Erythroblast (primary cell): ENCODE measurements around the gene KLF16.
"Not testable (repeated sequence)": the region's sequence is repeated elsewhere in the genome, so short reads cannot be mapped to it uniquely, and the experiment has no call there.

Source experiments
- DNase-seq, 2 experiments: peaks; one replicate each; lab custom pipeline; 2025; lab: John Stamatoyannopoulos, UW
- GATA1 ChIP-seq: IDR thresholded peaks from 2 replicates; pipeline ENCODE4 v1.6.1; 2011; ENCODE audit warnings: low read depth, mild to moderate bottlenecking, control low read depth, low read length, moderate library complexity
- POLR2A ChIP-seq: IDR thresholded peaks from 2 replicates; pipeline ENCODE4 v1.6.1; 2011; ENCODE audit warnings: mild to moderate bottlenecking, low read length

KLF16 gene

DNA sequence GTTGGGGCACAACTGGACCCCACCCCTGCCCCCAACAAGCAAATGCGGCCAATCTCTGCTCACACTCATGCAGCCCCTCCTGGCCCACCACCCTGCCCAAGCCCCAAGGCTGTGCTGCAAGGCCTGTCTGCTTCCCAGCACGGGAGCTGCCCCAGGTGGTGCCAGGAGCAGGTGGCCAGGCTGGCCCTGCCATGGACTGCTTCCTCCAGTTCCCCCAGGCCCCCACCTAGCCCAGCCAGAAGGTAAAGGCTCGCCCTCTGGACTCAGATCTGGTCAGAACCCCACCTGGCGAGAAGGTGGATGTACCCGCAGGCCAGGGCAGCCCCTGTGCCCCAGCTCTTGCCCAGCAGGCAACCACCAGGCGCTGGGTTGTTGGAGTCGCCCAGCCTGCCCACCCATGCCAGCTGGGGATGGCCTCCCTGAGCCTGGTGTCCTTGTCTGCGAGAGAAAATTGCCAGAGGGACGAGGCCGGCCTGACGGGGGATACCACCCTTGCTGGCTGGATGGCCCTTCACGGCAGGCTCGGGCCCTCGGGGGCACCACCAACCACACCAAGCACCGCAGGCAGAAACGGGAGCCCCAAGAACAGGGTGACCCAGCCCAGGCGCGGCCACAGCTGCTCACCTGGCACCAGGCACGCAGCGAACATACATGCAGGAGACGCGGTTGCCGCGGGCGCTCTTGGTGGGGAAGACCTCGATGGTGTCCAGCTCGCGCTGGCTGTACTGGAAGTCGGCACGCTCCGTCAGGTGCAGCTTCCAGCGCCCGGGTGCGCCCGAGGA is 17.4 kb upstream of the KLF16 start:
- no peak for TF ChIP-seq POLR2A
- no peak for TF ChIP-seq GATA1
- no peak for DNase-seq

DNA sequence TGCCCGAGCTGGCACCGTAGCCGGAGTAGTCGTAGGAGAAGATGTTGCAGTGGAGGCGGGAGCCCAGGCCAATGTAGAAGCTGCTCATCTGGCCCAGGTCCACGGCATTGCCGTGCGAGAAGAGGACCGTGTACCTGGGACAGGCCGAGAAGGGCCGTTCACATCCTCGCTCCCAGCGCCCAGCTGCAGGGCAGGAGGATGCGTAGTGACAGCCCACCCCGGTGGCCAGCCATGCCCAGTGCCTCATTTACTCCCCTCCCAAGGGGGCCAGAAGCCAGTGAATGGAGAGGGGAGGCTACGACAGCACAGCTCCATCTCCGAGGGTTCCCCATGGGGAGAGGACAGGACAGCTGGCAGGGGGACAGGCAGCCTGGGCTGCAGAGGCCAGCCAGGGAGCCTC is 16.6 kb upstream of the KLF16 start:
- not testable (repeated sequence) for DNase-seq

DNA sequence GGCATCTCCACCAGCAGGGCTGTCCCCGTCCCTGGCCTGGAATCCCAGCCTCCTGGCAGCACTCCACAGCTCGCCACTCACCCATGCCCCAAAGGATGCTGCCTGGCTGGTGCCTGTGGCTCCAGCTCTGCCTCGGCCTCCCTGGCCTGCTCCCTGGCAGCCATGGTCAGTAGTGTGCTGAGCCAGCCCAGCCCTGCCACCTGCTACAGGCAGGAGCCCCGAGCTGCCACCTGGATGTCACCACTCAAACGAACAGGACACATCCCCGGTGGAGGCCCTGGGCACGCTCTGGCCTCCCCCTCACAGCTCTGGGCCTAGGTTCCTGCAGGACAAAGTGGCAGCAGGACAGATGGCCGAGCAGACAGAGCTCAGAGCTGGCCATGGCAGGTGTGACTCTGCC is 15.2 kb upstream of the KLF16 start:
- not testable (repeated sequence) for DNase-seq

DNA sequence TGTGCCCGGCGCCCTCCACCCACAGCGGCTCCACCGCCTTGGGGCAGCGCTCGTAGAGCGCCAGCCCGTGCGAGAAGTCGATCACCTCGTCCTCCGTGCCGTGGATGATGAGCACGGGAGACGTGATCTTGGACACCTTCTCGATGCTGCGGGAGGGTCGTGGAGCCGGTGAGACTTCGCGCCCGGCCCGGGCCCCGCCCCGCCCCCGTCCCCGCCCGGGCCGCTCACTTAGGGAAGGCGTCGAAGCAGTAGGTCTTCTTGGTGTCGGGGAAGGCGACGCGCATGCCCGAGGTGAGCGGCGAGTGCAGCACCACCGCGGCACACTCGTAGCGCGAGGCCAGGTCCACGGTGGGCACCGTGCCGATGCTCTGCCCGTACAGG is 13.9 kb upstream of the KLF16 start:
- not testable (repeated sequence) for DNase-seq

DNA sequence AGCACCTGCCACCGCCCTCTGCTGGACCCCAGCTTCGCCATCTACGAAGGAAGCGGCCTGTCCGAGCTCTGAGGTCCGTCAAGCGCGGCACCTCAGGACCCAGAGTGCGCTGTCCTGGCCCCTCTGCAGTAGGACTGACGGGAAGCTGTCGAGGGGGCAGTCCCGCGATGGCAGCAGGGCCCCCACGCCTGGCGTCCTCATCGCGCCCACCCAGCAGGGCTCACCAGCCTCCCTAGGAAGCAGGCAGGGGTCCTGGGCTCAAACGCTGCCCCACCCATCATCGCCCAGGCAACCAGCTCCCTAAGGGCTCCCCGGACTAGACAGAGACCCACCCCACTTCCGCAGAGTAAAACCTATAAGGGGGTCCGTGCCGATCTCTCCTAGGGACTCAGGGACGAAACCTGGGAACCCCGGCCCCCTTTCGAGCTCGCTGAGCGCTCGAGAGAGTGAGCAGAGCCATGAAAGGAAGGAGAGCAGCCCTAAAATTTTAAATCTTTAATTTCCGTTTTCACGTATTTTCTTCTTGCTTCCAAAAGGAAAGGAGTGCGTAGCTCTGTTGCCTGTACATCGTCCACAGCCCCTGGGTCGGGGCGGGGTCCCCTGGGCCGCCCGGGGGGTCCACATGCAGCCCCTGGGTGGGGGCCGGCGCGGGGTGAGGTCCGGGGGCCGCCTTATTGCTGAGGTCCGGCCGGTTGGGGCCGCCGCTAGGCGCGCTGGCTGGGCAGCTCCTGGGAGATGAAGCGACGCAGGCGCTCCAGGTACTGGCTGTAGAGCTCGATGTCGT is 13.3 kb upstream of the KLF16 start:
- DNase-seq = not testable (repeated sequence)

DNA sequence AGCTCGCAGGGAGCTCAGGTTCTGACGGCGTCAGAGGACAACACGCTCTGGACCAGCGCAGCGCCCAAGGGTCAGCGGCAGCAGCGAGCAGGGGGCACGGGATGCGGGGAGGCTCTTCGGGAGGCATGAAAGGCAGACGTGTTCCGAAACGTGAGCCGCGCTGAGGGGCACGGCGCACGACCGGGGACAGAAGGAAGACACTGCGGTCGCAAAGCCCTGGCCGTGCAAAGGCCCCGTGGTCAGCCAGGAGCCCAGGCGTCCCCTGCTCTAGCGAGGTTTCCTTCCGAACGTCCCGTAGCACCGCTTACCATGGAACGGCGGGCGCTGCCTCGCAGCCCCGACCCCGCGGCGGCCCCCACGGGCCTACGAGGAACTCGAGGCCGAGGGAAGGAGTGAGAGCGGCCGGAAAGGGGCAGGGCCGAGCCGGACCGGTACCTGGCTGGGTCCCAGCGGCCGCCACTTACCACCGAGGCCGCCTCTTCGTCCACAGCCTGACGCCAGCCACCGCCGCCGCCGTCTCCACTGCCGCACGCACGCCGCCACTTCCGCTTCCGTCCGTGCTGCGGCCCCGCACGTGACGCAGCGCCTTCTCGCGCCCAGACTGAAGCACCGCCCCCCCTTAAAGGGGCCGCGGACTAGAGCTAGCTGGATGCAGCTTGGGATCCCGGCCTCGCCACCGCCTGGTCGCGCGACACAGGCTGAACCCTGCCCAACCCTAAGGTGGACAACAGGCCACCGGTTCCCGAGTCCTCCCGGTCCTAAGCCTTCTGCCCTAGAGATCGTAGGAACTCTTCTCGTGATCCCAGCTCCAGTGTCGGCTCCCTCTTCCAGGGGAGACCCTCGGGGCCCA is 12.5 kb upstream of the KLF16 start:
- peak; percentile 93 for TF ChIP-seq POLR2A
- no peak for TF ChIP-seq GATA1
- peak; percentile 94 to 95 for DNase-seq

DNA sequence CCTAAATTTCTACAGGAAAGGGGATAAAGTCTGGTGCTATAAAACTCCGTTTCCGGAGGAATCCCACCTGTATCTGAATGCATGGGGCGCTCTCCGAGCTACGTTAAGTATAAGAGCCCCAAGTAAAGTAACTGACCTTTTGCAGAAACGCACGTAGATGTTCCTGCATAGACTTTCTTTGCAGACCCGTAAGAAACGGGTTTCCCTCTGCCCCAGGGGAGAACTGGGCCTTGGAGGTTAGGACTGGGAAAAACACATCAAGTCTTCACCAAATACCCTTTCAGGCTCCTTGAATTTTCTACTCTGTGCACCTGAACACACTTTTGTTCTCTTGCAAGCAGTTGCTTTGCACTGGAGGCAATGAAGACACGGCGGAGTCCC is 11.9 kb upstream of the KLF16 start:
- not testable (repeated sequence) for DNase-seq

DNA sequence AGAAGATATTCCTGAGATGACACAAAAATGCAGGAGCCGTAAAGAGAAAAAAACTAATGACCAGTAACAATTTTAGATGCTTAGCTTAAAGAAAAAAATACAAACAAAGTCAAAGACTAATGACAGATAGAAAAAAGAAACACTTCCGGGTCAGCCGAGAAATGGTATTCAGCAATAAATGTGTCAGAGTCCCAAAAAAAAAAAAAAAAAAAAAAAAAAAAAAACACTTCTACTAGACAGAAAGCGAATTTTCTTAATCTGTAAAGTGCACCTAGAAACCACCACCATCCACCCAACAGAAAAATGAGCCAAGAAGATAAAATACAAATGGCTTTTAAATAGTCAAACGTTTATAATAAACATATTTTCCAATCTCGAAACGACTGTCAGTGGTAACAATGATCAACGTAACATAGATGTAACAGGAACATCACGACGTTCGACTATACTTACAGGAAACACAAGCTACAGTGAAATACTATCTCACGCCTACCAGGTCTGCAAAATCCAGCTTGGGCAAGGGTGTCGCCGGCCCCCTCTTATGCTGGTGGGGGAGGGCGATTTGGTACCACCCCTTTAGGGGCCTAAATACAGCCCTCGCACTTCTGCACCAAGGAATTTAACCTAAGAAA is 11.3 kb upstream of the KLF16 start:
- peak; percentile 76 to 78 for DNase-seq
- TF ChIP-seq POLR2A (no peak), GATA1 (no peak)

DNA sequence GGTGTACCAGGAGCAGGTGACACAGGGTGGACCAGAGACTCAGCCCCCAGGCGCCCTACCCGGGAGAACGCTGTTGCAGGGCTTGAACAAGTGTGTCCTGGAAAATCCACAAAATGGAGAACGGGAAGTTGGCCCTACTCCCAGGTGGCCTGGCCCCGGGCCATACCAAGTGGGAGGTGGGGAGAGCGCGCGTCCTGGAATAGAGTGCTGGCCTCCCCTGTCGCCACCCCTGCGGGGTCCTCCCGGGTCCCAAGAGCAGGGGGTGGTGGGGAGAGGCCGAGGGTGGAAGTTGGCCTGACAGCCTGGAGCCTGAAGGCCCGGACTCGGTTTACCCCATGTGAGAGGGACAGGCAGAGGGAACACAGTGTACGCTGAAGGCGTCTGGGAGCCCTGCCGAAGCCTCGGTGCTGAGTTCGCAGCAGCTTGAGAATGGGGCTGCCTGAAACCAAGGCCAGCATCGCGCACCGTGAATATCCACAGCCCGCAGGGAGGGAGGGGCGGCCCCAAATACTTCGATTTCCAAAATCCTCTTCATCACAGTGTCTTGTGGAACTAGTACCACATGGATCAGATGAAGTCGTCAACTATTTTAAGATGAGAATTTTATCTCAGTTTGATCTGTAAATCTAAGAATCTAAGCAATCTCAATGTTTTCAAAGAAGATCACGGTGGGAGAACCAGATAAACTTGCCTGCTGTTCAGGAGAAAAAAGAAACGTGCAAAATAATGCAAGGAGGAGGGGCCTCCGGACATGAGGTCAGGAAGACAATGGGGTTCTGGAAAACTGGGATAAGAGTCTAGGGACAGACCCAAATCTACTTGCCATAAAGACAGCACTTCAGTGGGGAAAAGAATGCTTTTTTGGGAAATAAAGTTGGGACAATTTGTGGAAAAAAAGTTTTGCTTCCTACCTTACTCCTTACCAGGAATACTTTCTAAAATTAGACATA is 10.4 kb upstream of the KLF16 start:
- DNase-seq = no peak
- TF ChIP-seq GATA1 (no peak), POLR2A (no peak)

DNA sequence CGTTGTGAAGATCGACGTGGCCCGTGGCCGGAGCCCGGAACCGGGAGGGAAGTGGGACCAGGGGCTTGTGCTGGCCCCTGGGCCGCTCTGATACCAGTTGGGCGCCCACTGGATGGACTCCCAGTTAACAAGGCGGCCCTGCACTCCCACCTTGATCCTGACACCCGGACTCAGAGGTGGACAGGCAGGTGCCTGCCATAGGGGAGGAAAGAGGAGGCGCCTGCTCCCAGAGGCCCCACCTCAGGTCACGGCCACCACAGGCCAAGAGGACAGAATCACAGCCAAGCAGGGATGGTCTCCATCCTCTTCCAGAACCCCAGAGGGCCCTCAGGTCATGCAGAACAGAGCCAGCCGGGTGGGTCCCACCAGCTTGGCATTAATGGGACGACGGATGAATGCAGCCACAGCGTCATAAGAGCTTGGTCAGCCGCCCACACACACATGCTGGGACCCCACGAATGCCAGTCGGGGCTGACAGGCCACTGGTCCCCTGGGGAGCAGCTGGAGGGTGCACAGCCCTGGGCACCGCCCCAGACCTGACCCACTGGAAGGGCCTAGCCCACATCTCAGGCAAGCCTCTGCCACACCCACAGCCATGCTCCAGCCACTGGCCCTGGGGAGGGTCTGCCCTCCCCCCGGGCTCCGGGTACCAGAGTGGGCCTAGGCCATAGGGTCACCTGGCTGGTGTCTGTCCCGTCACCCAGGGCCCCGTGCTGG is 9.6 kb upstream of the KLF16 start:
- DNase-seq = no peak
- no peak for TF ChIP-seq GATA1
- no peak for TF ChIP-seq POLR2A

DNA sequence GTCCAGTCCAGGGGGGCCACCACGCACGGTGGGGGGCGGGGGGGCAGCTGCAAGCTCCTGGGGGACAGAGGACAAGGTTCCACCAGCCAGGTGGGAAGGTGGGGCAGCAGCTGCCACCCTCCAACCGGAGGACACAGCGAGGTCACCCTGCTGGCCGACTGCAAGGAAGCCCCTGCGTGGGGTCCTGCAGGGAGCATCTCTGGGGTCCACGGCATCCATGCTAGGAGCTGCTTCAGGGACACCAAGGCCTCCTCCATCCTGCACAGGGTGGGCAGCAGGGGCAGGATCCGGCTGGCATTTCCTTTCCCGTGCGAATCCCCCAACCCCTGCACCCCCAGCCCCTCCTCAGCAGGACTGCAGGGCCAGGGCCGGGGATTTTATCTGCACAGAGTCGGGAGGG is 8.3 kb upstream of the KLF16 start:
- TF ChIP-seq POLR2A (no peak), GATA1 (no peak)
- DNase-seq = no peak

DNA sequence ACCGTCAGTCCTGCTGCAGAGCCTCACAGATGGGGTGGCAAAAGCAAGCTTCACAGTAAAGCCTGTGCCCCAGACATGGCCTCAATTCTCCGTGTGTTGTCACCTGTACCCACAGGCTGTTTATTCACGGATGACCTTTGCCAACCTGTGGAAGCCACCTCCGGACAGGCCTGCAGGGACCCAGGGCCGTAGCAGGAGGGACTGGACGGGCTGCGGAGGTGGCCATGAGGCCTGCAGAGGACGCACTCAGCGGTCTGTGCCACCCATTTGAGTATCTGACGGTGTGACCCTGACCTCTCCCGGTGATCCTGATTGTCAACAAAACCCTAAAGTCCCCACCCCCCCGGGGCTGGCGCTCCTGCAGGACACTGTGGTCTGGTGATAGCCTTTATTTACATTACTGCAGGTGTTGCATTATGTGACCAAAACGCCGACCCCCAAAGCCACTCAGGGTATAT is 7.8 kb upstream of the KLF16 start:
- no peak for DNase-seq
- TF ChIP-seq POLR2A = no peak
- TF ChIP-seq GATA1 = no peak

DNA sequence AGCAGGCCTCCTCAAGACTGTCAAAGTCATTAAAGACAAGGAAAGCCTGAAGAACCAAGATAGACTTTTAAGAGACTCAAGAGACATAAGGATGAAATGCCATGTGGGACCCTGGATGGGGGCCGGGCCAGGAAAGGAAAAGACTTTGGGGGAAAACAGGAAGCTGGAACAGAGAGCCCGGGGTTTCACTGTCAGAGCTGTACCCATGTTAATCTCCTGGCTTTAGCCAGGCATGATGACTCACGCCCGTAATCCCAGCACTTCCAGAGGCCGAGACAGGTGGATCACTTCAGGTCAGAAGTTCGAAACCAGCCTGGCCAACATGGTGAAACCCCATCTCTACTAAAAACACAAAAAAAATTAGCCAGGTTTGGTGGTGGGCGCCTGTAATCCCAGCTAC is 5.6 kb upstream of the KLF16 start:
- no peak for DNase-seq
- TF ChIP-seq POLR2A = no peak

DNA sequence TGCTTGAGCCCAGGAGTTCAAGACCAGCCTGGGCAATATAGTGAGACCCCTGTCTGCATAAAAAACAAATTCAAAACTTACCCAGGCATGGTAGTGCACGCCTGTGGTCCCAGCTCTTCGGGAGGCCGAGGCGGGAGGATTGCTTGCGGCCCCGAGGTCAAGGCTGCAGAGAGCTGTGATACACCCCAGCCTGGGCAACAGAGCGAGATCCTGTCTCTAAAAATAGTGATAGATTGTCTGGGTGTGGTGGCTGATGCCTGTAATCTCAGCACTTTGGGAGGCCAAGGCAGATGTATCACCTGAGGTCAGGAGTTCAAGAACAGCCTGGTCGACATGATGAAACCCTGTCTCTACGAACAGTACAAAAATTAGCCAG is 4.0 kb upstream of the KLF16 start:
- no peak for TF ChIP-seq GATA1
- no peak for TF ChIP-seq POLR2A
- no peak for DNase-seq
